ENCODE data around the gene BIVM. TPM values are rescaled to one million over a fixed set of nuclear protein-coding genes. Genes with fewer than 3 reads are reported as not detected.

Gene BIVM
- total RNA-seq, 2 experiments from 2014 or later, result 21.3 to 24.2 TPM

- no peak for DNase-seq
- Mint-ChIP-seq H3K36me3 (ENCODE audit: low read depth) (peaks cover 24% of the 10 kb centered on the region), H3K4me3 (no peak overlapping the region), H3K4me1 (no peaks in the 10 kb centered on the region), H3K27ac (no peak overlapping the region), H3K9me3 (no peaks in the 10 kb centered on the region), H3K27me3 (no peaks in the 10 kb centered on the region)
- POLR2A ChIA-PET, result interaction anchor here (0.6 kb wide), 1 partner anchor 19 kb away, joined by 3 read pairs; no protein-coding TSS in a partner anchor
- CTCF ChIA-PET, result no interaction called here
These were observed 27.2 kb downstream of the BIVM start for GRCh38 chr13:102825921-102826706.

DNA sequence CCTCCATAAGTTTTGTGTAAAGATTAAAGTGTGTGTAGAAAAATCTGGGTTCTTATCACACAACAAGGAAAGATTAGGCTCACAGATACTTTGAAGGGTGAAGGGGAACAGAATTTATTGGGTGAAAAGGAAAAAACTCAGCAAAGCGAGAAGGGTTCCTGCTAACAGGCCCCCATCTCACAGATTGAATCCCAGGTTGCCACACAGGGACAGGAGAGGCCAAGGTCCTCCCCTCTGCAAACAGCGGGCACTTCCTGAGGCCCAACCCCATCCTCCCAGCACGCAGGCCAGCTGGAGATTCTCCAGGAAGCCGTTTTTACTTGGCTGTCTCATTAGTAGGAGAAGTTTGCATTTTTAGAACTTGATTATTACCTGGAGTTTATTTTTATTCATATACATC is 31.7 kb downstream of the BIVM start:
- CTCF ChIA-PET, result no interaction called here
- H3K4me3 Mint-ChIP-seq, result no peak overlapping the region
- H3K27ac Mint-ChIP-seq, result no peak overlapping the region
- H3K36me3 Mint-ChIP-seq (ENCODE audit: low read depth), result peaks cover 12% of the 10 kb centered on the region
- DNase-seq, result no peak
- no peaks in the 10 kb centered on the region for H3K27me3 Mint-ChIP-seq
- POLR2A ChIA-PET, result no interaction called here
- no peaks in the 10 kb centered on the region for H3K4me1 Mint-ChIP-seq
- H3K9me3 Mint-ChIP-seq, result no peaks in the 10 kb centered on the region

DNA sequence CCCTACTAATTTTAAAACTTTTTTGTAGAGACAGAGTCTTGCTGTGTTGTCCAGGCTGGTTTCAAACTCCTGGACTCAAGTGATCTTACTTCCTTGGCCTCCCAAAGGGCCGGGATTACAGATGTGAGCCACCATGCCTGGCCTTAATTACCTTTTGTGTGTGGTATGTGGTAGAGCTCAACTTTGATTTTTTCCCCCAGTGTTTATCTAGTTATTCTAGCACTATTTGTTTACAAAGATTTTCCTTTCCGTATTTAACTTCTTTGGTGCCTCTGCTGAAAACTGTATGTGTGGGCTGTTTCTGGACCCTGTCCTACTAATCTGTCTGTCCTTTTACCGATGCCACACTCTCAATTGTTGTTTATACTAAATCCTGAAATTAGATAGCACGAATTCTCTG is 37.6 kb downstream of the BIVM start:
- H3K4me3 Mint-ChIP-seq, result no peak overlapping the region
- no peaks in the 10 kb centered on the region for H3K4me1 Mint-ChIP-seq
- POLR2A ChIA-PET, result no interaction called here
- CTCF ChIA-PET, result interaction anchor here (0.6 kb wide), 1 partner anchor 8 kb away, joined by 3 read pairs; no protein-coding TSS in a partner anchor
- H3K27ac Mint-ChIP-seq, result no peak overlapping the region
- H3K9me3 Mint-ChIP-seq, result no peaks in the 10 kb centered on the region
- no peak for DNase-seq
- H3K36me3 Mint-ChIP-seq (ENCODE audit: low read depth), result peaks cover 17% of the 10 kb centered on the region
- H3K27me3 Mint-ChIP-seq, result no peaks in the 10 kb centered on the region

- DNase-seq, result no peak
- ChIA-PET CTCF (interaction anchor here (0.7 kb wide), 1 partner anchor 253 kb away, joined by 3 read pairs; no protein-coding TSS in a partner anchor), POLR2A (no interaction called here)
- Mint-ChIP-seq H3K36me3 (ENCODE audit: low read depth) (peaks cover 11% of the 10 kb centered on the region), H3K27ac (no peak overlapping the region), H3K4me1 (no peaks in the 10 kb centered on the region), H3K4me3 (no peak overlapping the region), H3K9me3 (no peaks in the 10 kb centered on the region), H3K27me3 (no peaks in the 10 kb centered on the region)
These were observed 39.4 kb downstream of the BIVM start for GRCh38 chr13:102838273-102838672.

- CTCF ChIA-PET, result interaction anchor here (0.7 kb wide), 1 partner anchor 253 kb away, joined by 3 read pairs; no protein-coding TSS in a partner anchor
- Mint-ChIP-seq H3K4me3 (no peak overlapping the region), H3K27me3 (no peaks in the 10 kb centered on the region), H3K4me1 (peaks cover 4% of the 10 kb centered on the region), H3K27ac (no peak overlapping the region), H3K36me3 (ENCODE audit: low read depth) (peaks cover 11% of the 10 kb centered on the region), H3K9me3 (no peaks in the 10 kb centered on the region)
- POLR2A ChIA-PET, result no interaction called here
- DNase-seq, result no peak
These were observed 40.1 kb downstream of the BIVM start for GRCh38 chr13:102838982-102839381.

DNA sequence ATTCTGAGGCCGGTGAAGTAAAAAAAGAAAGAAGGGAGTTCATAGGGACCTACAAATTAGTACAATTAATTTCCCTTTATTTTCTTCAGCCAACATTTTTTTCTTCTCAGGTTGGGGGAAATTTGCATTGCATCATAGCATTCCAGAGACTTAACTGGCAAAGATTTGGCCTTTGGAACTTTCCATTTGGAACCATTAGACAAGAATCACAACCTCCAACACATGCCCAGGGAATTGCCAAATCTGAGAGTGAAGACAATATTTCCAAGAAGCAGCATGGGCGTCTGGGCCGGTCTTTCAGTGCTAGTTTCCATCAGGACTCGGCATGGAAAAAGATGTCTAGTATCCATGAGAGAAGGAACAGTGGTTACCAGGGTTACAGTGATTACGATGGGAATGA is 40.5 kb downstream of the BIVM start:
- H3K4me1 Mint-ChIP-seq, result peaks cover 6% of the 10 kb centered on the region
- H3K9me3 Mint-ChIP-seq, result no peaks in the 10 kb centered on the region
- no peaks in the 10 kb centered on the region for H3K27me3 Mint-ChIP-seq
- peaks cover 11% of the 10 kb centered on the region for H3K36me3 Mint-ChIP-seq (ENCODE audit: low read depth)
- no peak overlapping the region for H3K4me3 Mint-ChIP-seq
- CTCF ChIA-PET, result no interaction called here
- POLR2A ChIA-PET, result no interaction called here
- H3K27ac Mint-ChIP-seq, result no peak overlapping the region
- DNase-seq, result no peak

GRCh38 chr13:102845289-102845629 is 46.3 kb downstream of the BIVM start:
- Mint-ChIP-seq H3K4me1 (peaks cover 37% of the 10 kb centered on the region), H3K9me3 (no peaks in the 10 kb centered on the region), H3K4me3 (peak overlapping the region; percentile 94), H3K36me3 (ENCODE audit: low read depth) (peaks cover 16% of the 10 kb centered on the region), H3K27me3 (no peaks in the 10 kb centered on the region), H3K27ac (peak overlapping the region; percentile 99)
- ChIA-PET CTCF (interaction anchor here (0.6 to 4.3 kb wide), 10 partner anchors 25 to 264 kb away, joined by 3 to 22 read pairs (median 4); partner anchors contain the start of gene TPP2), POLR2A (interaction anchor here (0.7 to 1.5 kb wide), 4 partner anchors 19 to 254 kb away, joined by 3 to 16 read pairs (median 6); partner anchors contain the start of genes TEX30 and TPP2)
- DNase-seq, result no peak

DNA sequence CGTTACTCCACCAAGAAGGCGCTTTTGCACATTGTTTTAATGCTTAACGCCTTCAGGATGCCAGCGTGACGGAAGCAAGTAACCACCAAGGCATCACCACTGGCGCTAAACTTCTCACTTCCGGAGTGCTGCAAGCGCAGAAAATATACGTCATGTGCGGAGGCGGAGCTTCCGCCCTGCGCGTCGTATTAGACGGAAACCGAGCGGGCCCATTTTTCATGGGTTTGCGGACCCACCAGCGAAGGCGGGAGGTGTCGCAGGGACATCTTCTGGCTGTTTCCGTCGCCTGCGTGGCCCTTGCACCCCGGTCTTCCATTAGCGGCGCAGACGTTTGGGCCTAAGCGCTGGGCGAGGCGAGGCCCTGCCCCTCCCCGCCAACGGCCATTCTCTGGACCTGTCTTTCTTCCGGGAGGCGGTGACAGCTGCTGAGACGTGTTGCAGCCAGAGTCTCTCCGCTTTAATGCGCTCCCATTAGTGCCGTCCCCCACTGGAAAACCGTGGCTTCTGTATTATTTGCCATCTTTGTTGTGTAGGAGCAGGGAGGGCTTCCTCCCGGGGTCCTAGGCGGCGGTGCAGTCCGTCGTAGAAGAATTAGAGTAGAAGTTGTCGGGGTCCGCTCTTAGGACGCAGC is 46.8 kb downstream of the BIVM start, which contains the start of gene ERCC5:
Gene ERCC5, plus strand, starts transcription at position 403 of the 631 bp plus-strand sequence. CDS start 235 bp downstream, outside the sequence.
- Mint-ChIP-seq H3K4me3 (peak within 1 kb of the TSS; percentile 94), H3K36me3 (ENCODE audit: low read depth) (peaks cover 19% of the 10 kb centered on the region), H3K4me1 (peaks cover 42% of the 10 kb centered on the region), H3K9me3 (no peaks in the 10 kb centered on the region), H3K27me3 (no peaks in the 10 kb centered on the region), H3K27ac (peak within 1 kb of the TSS; percentile 99)
- peak; percentile 96 for DNase-seq
- ChIA-PET POLR2A (interaction anchor here (0.7 to 1.5 kb wide), 4 partner anchors 20 to 254 kb away, joined by 3 to 16 read pairs (median 6); partner anchors contain the start of genes TEX30 and TPP2), CTCF (interaction anchor here (0.6 to 4.3 kb wide), 16 partner anchors 11 to 264 kb away, joined by 3 to 22 read pairs (median 4); partner anchors contain the start of genes TEX30 and TPP2)

DNA sequence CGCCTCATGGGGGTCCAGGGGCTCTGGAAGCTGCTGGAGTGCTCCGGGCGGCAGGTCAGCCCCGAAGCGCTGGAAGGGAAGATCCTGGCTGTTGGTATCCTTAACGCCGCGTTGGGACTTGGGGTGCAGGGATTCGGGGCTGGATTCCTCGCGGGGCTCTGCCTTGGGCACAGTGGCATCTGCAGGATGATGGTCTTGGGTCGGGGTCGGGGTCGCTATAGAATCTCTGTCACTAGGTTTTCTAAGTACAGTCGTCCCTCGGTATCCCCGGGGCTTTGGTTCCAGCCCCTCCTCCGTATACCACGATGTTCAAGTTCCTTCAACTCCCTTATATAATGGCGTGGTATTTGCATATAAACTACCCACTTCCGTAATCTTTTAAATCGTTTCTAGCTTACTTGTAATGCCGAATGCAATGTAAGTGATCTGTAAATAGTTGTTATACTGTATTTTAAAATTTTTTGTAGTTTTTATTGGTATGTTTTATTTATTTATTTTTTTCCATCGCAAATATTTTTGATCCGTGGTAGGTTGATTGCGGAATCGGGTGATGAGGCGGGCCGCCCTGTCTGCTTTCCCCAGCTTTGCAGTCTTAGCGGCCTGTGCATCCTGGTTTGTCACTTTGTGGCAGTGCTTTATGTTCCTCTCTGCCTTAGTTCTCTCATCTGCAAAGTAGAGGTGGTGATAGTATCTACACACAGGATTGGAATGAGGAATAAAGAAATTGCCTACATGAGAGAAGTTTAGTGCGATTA is 47.5 kb downstream of the BIVM start:
- H3K36me3 Mint-ChIP-seq (ENCODE audit: low read depth), result peaks cover 17% of the 10 kb centered on the region
- peak overlapping the region; percentile 99 for H3K27ac Mint-ChIP-seq
- H3K4me1 Mint-ChIP-seq, result peaks cover 42% of the 10 kb centered on the region
- CTCF ChIA-PET, result interaction anchor here (0.6 to 4.3 kb wide), 15 partner anchors 11 to 265 kb away, joined by 3 to 22 read pairs (median 4); partner anchors contain the start of genes TEX30 and TPP2
- H3K27me3 Mint-ChIP-seq, result no peaks in the 10 kb centered on the region
- DNase-seq, result peak; percentile 56
- H3K4me3 Mint-ChIP-seq, result peak overlapping the region; percentile 94
- POLR2A ChIA-PET, result interaction anchor here (1.2 to 1.5 kb wide), 3 partner anchors 73 to 250 kb away, joined by 4 to 16 read pairs (median 7); partner anchors contain the start of genes TEX30 and TPP2
- H3K9me3 Mint-ChIP-seq, result no peaks in the 10 kb centered on the region

DNA sequence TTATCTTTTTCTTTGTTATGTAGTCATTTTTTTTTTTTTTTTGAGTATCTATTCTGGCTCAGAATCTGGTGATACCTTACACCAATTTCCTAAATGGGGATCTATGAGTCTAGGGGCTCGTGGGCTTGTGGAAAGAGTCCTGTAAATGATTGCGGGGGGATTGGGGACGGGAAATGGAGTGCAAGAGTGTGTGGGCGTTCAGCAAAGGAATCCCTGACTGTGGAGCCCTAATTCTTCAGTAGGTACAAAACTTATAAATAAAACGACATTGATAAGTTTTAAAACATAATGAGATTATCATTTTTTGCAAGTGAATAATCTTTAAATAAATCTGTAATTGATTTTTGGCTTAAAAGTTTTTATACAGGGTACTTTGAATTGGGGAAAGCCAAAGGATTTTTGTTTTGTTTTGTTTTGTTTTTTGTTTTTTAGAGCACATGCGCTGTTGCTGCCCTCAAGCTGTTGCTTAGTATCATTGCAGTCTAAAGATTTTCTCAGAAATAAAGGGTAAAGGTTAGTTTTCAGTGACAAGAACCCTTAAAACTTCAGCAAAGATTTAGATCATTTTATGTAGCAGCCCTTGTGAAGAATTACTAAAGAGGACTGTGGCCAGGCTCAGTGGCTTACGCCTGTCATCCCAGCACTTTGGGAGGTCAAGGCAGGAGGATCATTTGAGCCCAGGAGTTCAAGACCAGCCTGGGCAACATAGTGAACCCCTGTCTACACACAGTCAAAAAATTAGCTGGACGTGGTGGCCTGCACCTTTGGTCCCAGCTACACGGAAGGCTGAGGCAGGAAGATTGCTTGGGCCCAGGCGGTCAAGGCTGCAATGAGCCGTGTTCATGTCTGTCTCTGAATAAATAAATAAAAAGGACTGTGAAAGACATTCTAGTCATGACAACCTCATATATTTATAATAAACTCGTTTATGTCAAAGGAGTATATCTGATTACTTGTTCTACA is 48.6 kb downstream of the BIVM start:
- CTCF ChIA-PET, result interaction anchor here (0.8 to 4.3 kb wide), 6 partner anchors 74 to 277 kb away, joined by 3 to 22 read pairs (median 4); partner anchors contain the start of genes TEX30 and TPP2
- no peaks in the 10 kb centered on the region for H3K9me3 Mint-ChIP-seq
- H3K27me3 Mint-ChIP-seq, result no peaks in the 10 kb centered on the region
- peaks cover 19% of the 10 kb centered on the region for H3K36me3 Mint-ChIP-seq (ENCODE audit: low read depth)
- POLR2A ChIA-PET, result interaction anchor here (1.2 kb wide), 1 partner anchor 74 kb away, joined by 4 read pairs; the partner anchor contains the start of gene TEX30
- peak; percentile 34 for DNase-seq
- peak overlapping the region; percentile 94 for H3K4me3 Mint-ChIP-seq
- peaks cover 46% of the 10 kb centered on the region for H3K4me1 Mint-ChIP-seq
- peak overlapping the region; percentile 99 for H3K27ac Mint-ChIP-seq

DNA sequence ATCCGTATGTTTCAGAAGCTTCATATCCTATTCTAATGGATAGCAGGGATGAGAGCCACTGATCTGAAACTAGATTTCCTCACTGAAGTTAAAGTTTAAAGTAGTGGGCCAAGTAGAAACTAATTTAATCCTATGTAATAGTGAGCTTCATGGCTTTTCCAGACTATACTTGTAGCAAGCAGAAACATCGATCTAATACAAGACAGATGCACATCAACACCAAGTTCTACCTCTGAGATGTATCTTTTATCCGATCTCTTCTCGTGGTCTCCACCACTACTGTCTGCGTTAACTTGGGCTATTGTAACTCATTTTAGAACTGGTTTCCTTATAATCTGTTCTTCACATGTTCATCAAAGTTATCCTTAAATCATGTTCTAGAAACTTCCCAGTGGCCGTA is 50.0 kb downstream of the BIVM start:
- peak overlapping the region; percentile 9 for H3K27ac Mint-ChIP-seq
- H3K4me1 Mint-ChIP-seq, result peaks cover 54% of the 10 kb centered on the region
- no peak overlapping the region for H3K4me3 Mint-ChIP-seq
- ChIA-PET CTCF (interaction anchor here (1.7 to 4.3 kb wide), 2 partner anchors 254 to 259 kb away, joined by 3 to 22 read pairs; partner anchors contain the start of gene TPP2), POLR2A (no interaction called here)
- no peak for DNase-seq
- H3K9me3 Mint-ChIP-seq, result no peaks in the 10 kb centered on the region
- peaks cover 26% of the 10 kb centered on the region for H3K36me3 Mint-ChIP-seq (ENCODE audit: low read depth)
- no peaks in the 10 kb centered on the region for H3K27me3 Mint-ChIP-seq
